Kidney (tissue), 22 donors: ENCODE measurements around the gene LEFTY2. TPM values are rescaled to one million over a fixed set of nuclear protein-coding genes. Genes with fewer than 3 reads are reported as not detected.
A peak's percentile ranks its signal among the peaks of the same experiment; 100 is the strongest.

Source experiments
- DNase-seq, 5 donors: peaks; one replicate each; pipeline ENCODE4 v3.0.0-alpha.2; 2013 to 2020
- FAIRE-seq: peaks from 2 replicates; lab custom pipeline; 2012; peaks lifted over from hg19 to GRCh38; lab: Jason Lieb, UNC
- H3K27ac ChIP-seq, 2 donors: one replicate each; pipeline ENCODE4 v1.7.0; 2013; ENCODE audit warnings: low read depth in 2 of 2, low read length in 2 of 2, inconsistent platforms in 1 of 2
- H3K27me3 ChIP-seq: one replicate; pipeline ENCODE4 v1.7.1; 2013; ENCODE audit warnings: low read length, inconsistent platforms; ENCODE audit not compliant: control insufficient read depth, insufficient read depth
- H3K36me3 ChIP-seq, 3 donors: one replicate each; pipeline versions ENCODE4 v1.7.0 to v1.7.1; 2013; ENCODE audit warnings: low read length in 3 of 3, control low read depth in 1 of 3, inconsistent platforms in 1 of 3; ENCODE audit not compliant: insufficient read depth in 3 of 3, control insufficient read depth in 2 of 3
- H3K4me1 ChIP-seq, 3 donors: one replicate each; pipeline versions ENCODE4 v1.7.0 to v1.7.1; 2013; ENCODE audit warnings: low read length in 3 of 3, inconsistent platforms in 1 of 3, low read depth in 1 of 3; ENCODE audit not compliant: control insufficient read depth in 2 of 3, insufficient read depth in 2 of 3
- H3K4me3 ChIP-seq, 3 donors: one replicate each; pipeline versions ENCODE4 v1.7.0 to v1.8.1; 2013; ENCODE audit warnings: low read length in 3 of 3, control low read depth in 1 of 3, inconsistent platforms in 1 of 3
- H3K9ac ChIP-seq, 3 donors: one replicate each; pipeline versions ENCODE4 v1.7.0 to v1.7.1; 2013; ENCODE audit warnings: low read length in 3 of 3, control low read depth in 1 of 3, inconsistent platforms in 1 of 3
- H3K9me3 ChIP-seq, 3 donors: one replicate each; pipeline versions ENCODE4 v1.7.0 to v1.7.1; 2013; ENCODE audit warnings: low read length in 3 of 3, control low read depth in 1 of 3, inconsistent platforms in 1 of 3; ENCODE audit not compliant: control insufficient read depth in 2 of 3, insufficient read depth in 1 of 3
- CTCF ChIP-seq: IDR thresholded peaks from 3 replicates; pipeline ENCODE4 v1.5.1; 2012; ENCODE audit warnings: mild to moderate bottlenecking, moderate library complexity, borderline replicate concordance; ENCODE audit not compliant: insufficient read depth; ENCODE audit errors: extremely low read depth
- intact Hi-C: fragments of 100-400 bp; cut with DNase I; formaldehyde crosslinking; loops from one replicate; pipeline ENCODE4 v1.11.1; 2022
- long read RNA-seq, 10 donors: library from polyadenylated mRNA in 1 of 10; unstranded in 1 of 10; transcript quantifications; one replicate each; pipeline ENCODE4 v2.0.0 and lab custom pipeline, GENCODE V29; 2021 to 2026
- polyA plus RNA-seq: library from polyadenylated mRNA; stranded (reverse); fragments of 350-450 nt; fragmentation: Illumina TruSeq; extraction: RNeasy Lipid Tissue Mini Kit (QIAGEN cat#74804); gene quantifications from one replicate; pipeline ENCODE4 v1.2.3, GENCODE V29; 2014; ENCODE audit warnings: low read depth, low replicate concordance; ENCODE audit not compliant: insufficient read depth
- total RNA-seq: library from RNA; stranded (reverse); fragmentation: NEBNext Ultra II Directional; extraction: Animal tissue kit (Norgen Biotek cat#: 25700); gene quantifications from one replicate; pipeline ENCODE4 v1.2.1, GENCODE V29; 2021
- donor health status: control.
- donor health status: control.
- donor health status: control.
- donor health status: control.
- donor health status: control.
- donor health status: DM: yes; HTN: yes; CAD: no.
- donor health status: Normal renal cell carcinoma (clear cell type).

The LEFTY2 gene
- total RNA-seq (0.13 TPM), polyA plus RNA-seq (0.28 TPM)
- long read RNA-seq, donor 1: 0 reads
- long read RNA-seq, donor 2: 0 reads
- long read RNA-seq, donor 3: 0 reads
- long read RNA-seq, donor 4: 0 reads
- long read RNA-seq, donor 5: 0 reads
- long read RNA-seq, donor 6, partial matches to known transcripts: 0 of 1 reads
- long read RNA-seq, donor 6, other reads (novel, unspliced or antisense): 0 of 1 reads
- long read RNA-seq, donor 7: 0 reads
- long read RNA-seq, donor 8: 0 reads
- long read RNA-seq, donor 9: 0 reads
- long read RNA-seq, donor 10, partial matches to known transcripts: 0 of 1 reads
- long read RNA-seq, donor 10, other reads (novel, unspliced or antisense): 0 of 1 reads

GRCh38 chr1:225941187-225941941 lies at the start of gene LEFTY2:
Gene LEFTY2 (minus strand): TSS chr1:225941220. CDS start chr1:225941140, 80 bp downstream.
- no peak for TF ChIP-seq CTCF
- intact Hi-C loops: no loop called here
- Histone ChIP-seq H3K4me1 (peaks cover 0 to 7% (median 0%) of the 10 kb centered on the region in 3 donors), H3K9ac (no peak within 1 kb of the TSS), H3K27me3 (no peaks in the 10 kb centered on the region), H3K36me3 (no peaks in the 10 kb centered on the region), H3K27ac (no peak within 1 kb of the TSS), H3K4me3 (no peak within 1 kb of the TSS), H3K9me3 (no peaks in the 10 kb centered on the region)
- FAIRE-seq (no peak), DNase-seq (peak in 2 of 5 donors; percentile 37 to 71)

GRCh38 chr1:225987491-225988316 lies 46.7 kb upstream of the LEFTY2 start:
- no peaks in the 10 kb centered on the region for H3K27me3 ChIP-seq
- no peak overlapping the region for H3K27ac ChIP-seq
- DNase-seq (peak in 2 of 5 donors; percentile 33 to 61), FAIRE-seq (peak; percentile 92)
- no peaks in the 10 kb centered on the region for H3K4me1 ChIP-seq
- H3K9ac ChIP-seq: no peak overlapping the region
- peaks cover 10 to 51% (median 31%) of the 10 kb centered on the region in 3 donors for H3K36me3 ChIP-seq
- H3K9me3 ChIP-seq: no peaks in the 10 kb centered on the region
- TF ChIP-seq CTCF: peak; percentile 62
- no peak overlapping the region for H3K4me3 ChIP-seq
- intact Hi-C loops: no loop called here

- Histone ChIP-seq H3K27me3 (no peaks in the 10 kb centered on the region), H3K36me3 (peaks cover 10 to 33% (median 18%) of the 10 kb centered on the region in 3 donors), H3K4me3 (no peak overlapping the region), H3K27ac (no peak overlapping the region), H3K9me3 (peaks cover 0 to 5% (median 0%) of the 10 kb centered on the region in 3 donors), H3K4me1 (no peaks in the 10 kb centered on the region), H3K9ac (no peak overlapping the region)
- no peak for DNase-seq
- intact Hi-C loops: no loop called here
- no peak for FAIRE-seq
- TF ChIP-seq CTCF: no peak
Observed at GRCh38 chr1:225981714-225982113, 40.7 kb upstream of the LEFTY2 start.
